Heart right ventricle (tissue), 16 donors: ENCODE results near the gene HOXA11. TPM values are rescaled to one million over a fixed set of nuclear protein-coding genes. Genes with fewer than 3 reads are reported as not detected.

ENCODE experiments used
- ATAC-seq, 8 donors: fragments of 200-7000 bp; cut with Tn5 transposase; one replicate each; pipeline ENCODE4 v1.9.1; 2020; ENCODE audit warnings: mild to moderate bottlenecking in 8 of 8, moderate library complexity in 8 of 8, moderate number of reproducible peaks in 1 of 8
- DNase-seq, 2 donors: peaks; one replicate each; pipeline ENCODE4 v3.0.0-alpha.2; 2020
- H3K27ac ChIP-seq, 10 donors: fragments of 200-600 bp; sonication (generic) in 2 of 10; one replicate each; pipeline versions ENCODE4 v1.5.0 to v1.8.0; 2020 to 2022; ENCODE audit warnings: mild to moderate bottlenecking in 3 of 10
- H3K27me3 ChIP-seq, 7 donors: fragments of 200-600 bp; one replicate each; pipeline ENCODE4 v1.8.0; 2021 to 2022; ENCODE audit warnings: mild to moderate bottlenecking in 2 of 7
- H3K36me3 ChIP-seq, 9 donors: fragments of 200-600 bp; sonication (generic) in 1 of 9; one replicate each; pipeline versions ENCODE4 v1.5.0 to v1.8.0; 2020 to 2022; ENCODE audit warnings: mild to moderate bottlenecking in 2 of 9
- H3K4me1 ChIP-seq, 9 donors: fragments of 200-600 bp; sonication (generic) in 1 of 9; one replicate each; pipeline versions ENCODE4 v1.5.0 to v1.8.0; 2020 to 2022; ENCODE audit warnings: mild to moderate bottlenecking in 4 of 9
- H3K4me3 ChIP-seq, 10 donors: fragments of 200-600 bp; sonication (generic) in 2 of 10; one replicate each; pipeline versions ENCODE4 v1.5.0 to v1.8.0; 2020 to 2022; ENCODE audit warnings: mild to moderate bottlenecking in 7 of 10, moderate library complexity in 2 of 10
- H3K9me3 ChIP-seq, 11 donors: fragments of 200-600 bp in 10 of 11; sonication (generic) in 2 of 11; one replicate each; pipeline versions ENCODE4 v1.5.0 to v1.8.0; 2013 to 2022; ENCODE audit warnings: mild to moderate bottlenecking in 2 of 11, control low read depth in 1 of 11, moderate library complexity in 1 of 11
- CTCF ChIP-seq, 9 donors: fragments of 200-600 bp; sonication (generic) in 2 of 9; IDR thresholded peaks; one replicate each; pipeline versions ENCODE4 v1.5.0 to v1.8.0; 2021 to 2022; ENCODE audit warnings: antibody characterized with exemption in 9 of 9, mild to moderate bottlenecking in 5 of 9, moderate library complexity in 1 of 9
- WGBS, 2 donors: extraction: QIAGEN DNeasy Blood & Tissue Kit; methylation state at CpG; one replicate each; pipeline ENCODE4 v1.1.7; 2013; ENCODE audit warnings: inconsistent platforms in 1 of 2; 5-methylcytosine and 5-hydroxymethylcytosine counted together
- intact Hi-C, 10 donors: fragments of 100-400 bp; cut with DNase I; formaldehyde crosslinking; loops; one replicate each; pipeline versions ENCODE4 v1.11.1 to v1.14.2; 2022
- polyA plus RNA-seq, 2 donors: library from polyadenylated mRNA; stranded (reverse); fragments of 200-250 nt; gene quantifications; one replicate each; pipeline ENCODE4 v1.2.3, GENCODE V29; 2013
- total RNA-seq, 10 donors: library from RNA; stranded (reverse); fragmentation: NEBNext Ultra II Directional in 3 of 10; extraction: Animal tissue kit (Norgen Biotek cat#: 25700) in 3 of 10; gene quantifications; one replicate each; pipeline versions ENCODE4 v1.2.1 to v1.2.4, GENCODE V29; 2021 to 2023
- donor health status: Arrhythmogenic right ventricular cardiomyopathy.
- donor health status: ischemic (EF 13 %, LVEDD 7.1; RV severe dilation, severe dysfunction).
- donor health status: healthy with polysubstance abuse.
- donor health status: DM: no; HTN: yes; CAD: no.
- donor health status: DM: no; HTN: no; CAD: no.
- donor health status: ischemic (EF 25% LVEDD 6.9; RV normal size, moderate dysfunction).
- donor health status: ischemic (EF 25% LVEDD 5.7; RV mildly dilated, moderate dysfunction).
- donor health status: healthy.
- donor health status: DM: yes; HTN: yes; CAD: no.
- donor health status: Ischemic cardiomyopathy.
- donor health status: ischemic (EF 35%, LVEDD 5.7; RV mildly dilated, moderate dysfunction).
- donor health status: nonischemic (EF 11% LVEDD 7.7; RV severe dilation, severe dysfunction).
- donor health status: DM: yes; HTN: yes; CAD: no.
- donor health status: PGD.
- donor health status: ischemic (EF 29% LVEDD 5.4; RV normal size, mild dysfunction).
- donor health status: nonischemic (EF 23%, LVEDD 6.1; RV moderate dilation, normal function).

Gene HOXA11
- total and polyA plus RNA-seq, 12 donors, result not detected

GRCh38 chr7:27191161-27191731 lies 6.2 kb upstream of the HOXA11 start:
- DNase-seq, result no peak
- no peaks in the 10 kb centered on the region for H3K36me3 ChIP-seq
- WGBS, 2 donors, result 26 to 36% methylated on average over 15 of the region's 15 CpGs

GRCh38 chr7:27189997-27190748 lies 5.1 kb upstream of the HOXA11 start:
- H3K27ac ChIP-seq, result no peak overlapping the region
- intact Hi-C loops, result loop anchor here in 7 of 10 donors (5.0 to 10.0 kb wide), 5 partner anchors 585 to 905 kb away; no protein-coding TSS in a partner anchor
- no peaks in the 10 kb centered on the region for H3K36me3 ChIP-seq
- ATAC-seq (no peak), DNase-seq (no peak)
- peaks cover 71 to 100% (median 100%) of the 10 kb centered on the region in 7 donors for H3K27me3 ChIP-seq
- no peaks in the 10 kb centered on the region for H3K9me3 ChIP-seq
- H3K4me3 ChIP-seq, result no peak overlapping the region
- TF ChIP-seq CTCF (IDR thresholded peaks at IDR 0.05), result no peak
- WGBS, 2 donors, result 33 to 41% methylated on average over 7 of the region's 7 CpGs
- peaks cover 14 to 53% (median 33%) of the 10 kb centered on the region in 9 donors for H3K4me1 ChIP-seq

More at GRCh38 chr7:27191161-27191731, 6.2 kb upstream of the HOXA11 start:
- H3K4me1 ChIP-seq, result peaks cover 14 to 43% (median 30%) of the 10 kb centered on the region in 9 donors
- no peaks in the 10 kb centered on the region for H3K9me3 ChIP-seq
- peaks cover 62 to 100% (median 100%) of the 10 kb centered on the region in 7 donors for H3K27me3 ChIP-seq
- ATAC-seq, result no peak
- H3K4me3 ChIP-seq, result no peak overlapping the region
- intact Hi-C loops, result loop anchor here in 7 of 10 donors (5.0 to 10.0 kb wide), 5 partner anchors 584 to 904 kb away; no protein-coding TSS in a partner anchor
- no peak overlapping the region for H3K27ac ChIP-seq
- TF ChIP-seq CTCF (IDR thresholded peaks at IDR 0.05), result no peak

- Histone ChIP-seq H3K36me3 (no peaks in the 10 kb centered on the region), H3K27me3 (peaks cover 75 to 100% (median 100%) of the 10 kb centered on the region in 7 donors), H3K4me1 (peaks cover 17 to 60% (median 33%) of the 10 kb centered on the region in 9 donors), H3K27ac (no peak overlapping the region), H3K4me3 (peak overlapping the region in 6 of 10 donors; percentile 12 to 39 (median 25)), H3K9me3 (no peaks in the 10 kb centered on the region)
- intact Hi-C loops, result no loop called here
- DNase-seq, result no peak
- ATAC-seq, result peak in 2 of 8 donors; percentile 12 to 28
- 7 to 14% methylated on average over 21 to 22 of the region's 22 CpGs for WGBS, 2 donors
- no peak for TF ChIP-seq CTCF (IDR thresholded peaks at IDR 0.05)
Measured at GRCh38 chr7:27189295-27189996, 4.4 kb upstream of the HOXA11 start.
